ENCODE data around the gene TRABD2B. TPM values are rescaled to one million over a fixed set of nuclear protein-coding genes. Genes with fewer than 3 reads are reported as not detected.

TRABD2B gene
- total and polyA plus RNA-seq, 2 of the 13 experiments (the other 11 are each of a cell fraction or from before 2014, with no cell fraction given) = 0.04 TPM; not detected in 1

GRCh38 chr1:48044311-48044710, 47.1 kb upstream of the TRABD2B start:
- ChIA-PET CTCF (ENCODE audit: low intra/inter-chr PET ratio, low total read pairs) (no interaction called here), POLR2A (no interaction called here)
- Histone ChIP-seq H2AFZ (ENCODE audit: low read length) (no peak overlapping the region), H3K27me3 (ENCODE audit: control insufficient read depth in 1 of 2, insufficient read depth in 2 of 2, low read length in 2 of 2) (peaks cover 3 to 14% of the 10 kb centered on the region in 2 experiments; a peak in 3 of 5 replicates), H3K9ac (ENCODE audit: insufficient read depth, low read depth, low read length) (no peak overlapping the region), H3K36me3 (replicated peaks in 1 of 2; ENCODE audit: control insufficient read depth in 1 of 2, insufficient read depth in 2 of 2, low read length in 2 of 2) (no peaks in the 10 kb centered on the region), H3K4me1 (ENCODE audit: insufficient read depth, low read length) (no peaks in the 10 kb centered on the region), H3K4me3 (replicated peaks in 1 of 3; ENCODE audit: insufficient read depth in 1 of 3, low read depth in 2 of 3, low read length in 3 of 3) (no peak overlapping the region), H3K4me2 (ENCODE audit: low read depth, low read length) (no peak overlapping the region), H3K27ac (ENCODE audit: extremely low read length, insufficient read depth, low read length) (no peak overlapping the region), H3K79me2 (ENCODE audit: insufficient read depth, low read length) (no peaks in the 10 kb centered on the region), H3K9me3 (ENCODE audit: low read length) (no peaks in the 10 kb centered on the region), H4K20me1 (ENCODE audit: insufficient read depth, low read length) (no peaks in the 10 kb centered on the region)
- 0% methylated on average over 1 of the region's 2 CpGs for WGBS (ENCODE audit: low lambda C conversion rate)
- FAIRE-seq (no peak), ATAC-seq (no peak), DNase-seq (ENCODE audit: low spot score) (no peak)
- intact Hi-C loops (cut with micrococcal nuclease; ENCODE audit: unreplicated experiment) (no loop called here), in situ Hi-C loops (cut with HindIII; ENCODE audit: extremely low pct_ligation_motif_present, low pct_unique_long_range_greater_than_20kb) (no loop called here)
- BruUV-seq (replicated peaks) = no TSS peak
- no peak for TF ChIP-seq NFE2L2 (IDR thresholded peaks at IDR 0.05; ENCODE audit: low read length)
- no peak for TF ChIP-seq PHB2 (IDR thresholded peaks at IDR 0.05; ENCODE audit: partially characterized antibody)

- no peak overlapping the region for H3K27ac ChIP-seq (ENCODE audit: extremely low read length, insufficient read depth, low read length)
- H3K4me2 ChIP-seq (ENCODE audit: low read depth, low read length) = no peak overlapping the region
- in situ Hi-C loops (cut with HindIII; ENCODE audit: extremely low pct_ligation_motif_present, low pct_unique_long_range_greater_than_20kb) = no loop called here
- no peak overlapping the region for H3K9ac ChIP-seq (ENCODE audit: insufficient read depth, low read depth, low read length)
- FAIRE-seq (no peak), DNase-seq (ENCODE audit: low spot score) (no peak), ATAC-seq (no peak)
- H3K4me3 ChIP-seq (replicated peaks in 1 of 3; ENCODE audit: insufficient read depth in 1 of 3, low read depth in 2 of 3, low read length in 3 of 3) = no peak overlapping the region
- H3K4me1 ChIP-seq (ENCODE audit: insufficient read depth, low read length) = no peaks in the 10 kb centered on the region
- H4K20me1 ChIP-seq (ENCODE audit: insufficient read depth, low read length) = no peaks in the 10 kb centered on the region
- POLR2A ChIA-PET = no interaction called here
- H2AFZ ChIP-seq (ENCODE audit: low read length) = no peak overlapping the region
- H3K36me3 ChIP-seq (replicated peaks in 1 of 2; ENCODE audit: control insufficient read depth in 1 of 2, insufficient read depth in 2 of 2, low read length in 2 of 2) = no peaks in the 10 kb centered on the region
- BruUV-seq (replicated peaks) = no TSS peak
- intact Hi-C loops (cut with micrococcal nuclease; ENCODE audit: unreplicated experiment) = no loop called here
- H3K79me2 ChIP-seq (ENCODE audit: insufficient read depth, low read length) = no peaks in the 10 kb centered on the region
- CTCF ChIA-PET (ENCODE audit: low intra/inter-chr PET ratio, low total read pairs) = no interaction called here
- TF ChIP-seq, protein P1, sequence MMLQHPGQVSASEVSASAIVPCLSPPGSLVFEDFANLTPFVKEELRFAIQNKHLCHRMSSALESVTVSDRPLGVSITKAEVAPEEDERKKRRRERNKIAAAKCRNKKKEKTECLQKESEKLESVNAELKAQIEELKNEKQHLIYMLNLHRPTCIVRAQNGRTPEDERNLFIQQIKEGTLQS (CRISPR knock-in tag; IDR thresholded peaks at IDR 0.05) = no peak
- TF ChIP-seq, protein P2, sequence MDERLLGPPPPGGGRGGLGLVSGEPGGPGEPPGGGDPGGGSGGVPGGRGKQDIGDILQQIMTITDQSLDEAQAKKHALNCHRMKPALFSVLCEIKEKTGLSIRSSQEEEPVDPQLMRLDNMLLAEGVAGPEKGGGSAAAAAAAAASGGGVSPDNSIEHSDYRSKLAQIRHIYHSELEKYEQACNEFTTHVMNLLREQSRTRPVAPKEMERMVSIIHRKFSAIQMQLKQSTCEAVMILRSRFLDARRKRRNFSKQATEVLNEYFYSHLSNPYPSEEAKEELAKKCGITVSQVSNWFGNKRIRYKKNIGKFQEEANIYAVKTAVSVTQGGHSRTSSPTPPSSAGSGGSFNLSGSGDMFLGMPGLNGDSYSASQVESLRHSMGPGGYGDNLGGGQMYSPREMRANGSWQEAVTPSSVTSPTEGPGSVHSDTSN (CRISPR knock-in tag; IDR thresholded peaks at IDR 0.05) = no peak
- TF ChIP-seq, protein P3, sequence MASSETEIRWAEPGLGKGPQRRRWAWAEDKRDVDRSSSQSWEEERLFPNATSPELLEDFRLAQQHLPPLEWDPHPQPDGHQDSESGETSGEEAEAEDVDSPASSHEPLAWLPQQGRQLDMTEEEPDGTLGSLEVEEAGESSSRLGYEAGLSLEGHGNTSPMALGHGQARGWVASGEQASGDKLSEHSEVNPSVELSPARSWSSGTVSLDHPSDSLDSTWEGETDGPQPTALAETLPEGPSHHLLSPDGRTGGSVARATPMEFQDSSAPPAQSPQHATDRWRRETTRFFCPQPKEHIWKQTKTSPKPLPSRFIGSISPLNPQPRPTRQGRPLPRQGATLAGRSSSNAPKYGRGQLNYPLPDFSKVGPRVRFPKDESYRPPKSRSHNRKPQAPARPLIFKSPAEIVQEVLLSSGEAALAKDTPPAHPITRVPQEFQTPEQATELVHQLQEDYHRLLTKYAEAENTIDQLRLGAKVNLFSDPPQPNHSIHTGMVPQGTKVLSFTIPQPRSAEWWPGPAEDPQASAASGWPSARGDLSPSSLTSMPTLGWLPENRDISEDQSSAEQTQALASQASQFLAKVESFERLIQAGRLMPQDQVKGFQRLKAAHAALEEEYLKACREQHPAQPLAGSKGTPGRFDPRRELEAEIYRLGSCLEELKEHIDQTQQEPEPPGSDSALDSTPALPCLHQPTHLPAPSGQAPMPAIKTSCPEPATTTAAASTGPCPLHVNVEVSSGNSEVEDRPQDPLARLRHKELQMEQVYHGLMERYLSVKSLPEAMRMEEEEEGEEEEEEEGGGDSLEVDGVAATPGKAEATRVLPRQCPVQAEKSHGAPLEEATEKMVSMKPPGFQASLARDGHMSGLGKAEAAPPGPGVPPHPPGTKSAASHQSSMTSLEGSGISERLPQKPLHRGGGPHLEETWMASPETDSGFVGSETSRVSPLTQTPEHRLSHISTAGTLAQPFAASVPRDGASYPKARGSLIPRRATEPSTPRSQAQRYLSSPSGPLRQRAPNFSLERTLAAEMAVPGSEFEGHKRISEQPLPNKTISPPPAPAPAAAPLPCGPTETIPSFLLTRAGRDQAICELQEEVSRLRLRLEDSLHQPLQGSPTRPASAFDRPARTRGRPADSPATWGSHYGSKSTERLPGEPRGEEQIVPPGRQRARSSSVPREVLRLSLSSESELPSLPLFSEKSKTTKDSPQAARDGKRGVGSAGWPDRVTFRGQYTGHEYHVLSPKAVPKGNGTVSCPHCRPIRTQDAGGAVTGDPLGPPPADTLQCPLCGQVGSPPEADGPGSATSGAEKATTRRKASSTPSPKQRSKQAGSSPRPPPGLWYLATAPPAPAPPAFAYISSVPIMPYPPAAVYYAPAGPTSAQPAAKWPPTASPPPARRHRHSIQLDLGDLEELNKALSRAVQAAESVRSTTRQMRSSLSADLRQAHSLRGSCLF (CRISPR knock-in tag; IDR thresholded peaks at IDR 0.05; ENCODE audit: borderline replicate concordance) = no peak
- TF ChIP-seq ELF3 (CRISPR knock-in tag; IDR thresholded peaks at IDR 0.05) = no peak
- H3K27me3 ChIP-seq (ENCODE audit: control insufficient read depth in 1 of 2, insufficient read depth in 2 of 2, low read length in 2 of 2) = peaks cover 3 to 14% of the 10 kb centered on the region in 2 experiments; a peak in 3 of 5 replicates
- 0% methylated on average over 2 of the region's 2 CpGs for WGBS (ENCODE audit: low lambda C conversion rate)
- H3K9me3 ChIP-seq (ENCODE audit: low read length) = no peaks in the 10 kb centered on the region
Observed at GRCh38 chr1:48043622-48044021, 46.4 kb upstream of the TRABD2B start.
